ENCODE measurements around the gene ENOX1. TPM values are rescaled to one million over a fixed set of nuclear protein-coding genes. Genes with fewer than 3 reads are reported as not detected.

The ENOX1 gene
- polyA plus RNA-seq, 3 donors, result 0.04 TPM; not detected in 2

- H3K9me3 Mint-ChIP-seq, result peaks cover 0 to 14% (median 4%) of the 10 kb centered on the region in 7 donors
- H4K20me1 ChIP-seq (ENCODE audit: insufficient read depth, low read length), result no peaks in the 10 kb centered on the region
- no peaks in the 10 kb centered on the region for H3K36me3 ChIP-seq (replicated peaks in 1 of 2; ENCODE audit: control insufficient read depth in 1 of 2, insufficient read depth in 2 of 2, low read length in 2 of 2)
- no peaks in the 10 kb centered on the region for H3K79me2 ChIP-seq (ENCODE audit: insufficient read depth, low read length)
- H3K4me3 ChIP-seq (replicated peaks in 1 of 3; ENCODE audit: low read depth in 2 of 3, low read length in 3 of 3), result no peak overlapping the region
- H3K9ac ChIP-seq (ENCODE audit: insufficient read depth, low read length, poor library complexity, severe bottlenecking), result no peak overlapping the region
- peaks cover 0 to 5% of the 10 kb centered on the region in 2 donors for H3K9me3 ChIP-seq (replicated peaks in 1 of 2; ENCODE audit: control insufficient read depth in 1 of 2, insufficient read depth in 1 of 2, low read length in 2 of 2)
- no peaks in the 10 kb centered on the region for H3K4me1 Mint-ChIP-seq
- no peak for DNase-seq
- H3K27me3 ChIP-seq (ENCODE audit: control insufficient read depth in 2 of 2, insufficient read depth in 2 of 2, low read length in 2 of 2), result peaks cover 0 to 2% of the 10 kb centered on the region in 2 donors
- H3K36me3 Mint-ChIP-seq, result no peaks in the 10 kb centered on the region
- H3K4me3 Mint-ChIP-seq, result no peak overlapping the region
- H3K27ac Mint-ChIP-seq, result no peak overlapping the region
- TF ChIP-seq CTCF (IDR thresholded peaks at IDR 0.05), result no peak
- H3K4me2 ChIP-seq (replicated peaks; ENCODE audit: extremely low read depth, low read length, poor library complexity, severe bottlenecking), result no peak overlapping the region
- H2AFZ ChIP-seq (ENCODE audit: insufficient read depth, low read depth, low read length, poor library complexity, severe bottlenecking), result no peak overlapping the region
- peaks cover 0 to 3% (median 2%) of the 10 kb centered on the region in 3 donors for H3K27me3 Mint-ChIP-seq (ENCODE audit: low read depth in 3 of 3)
- 100% methylated on average over 1 of the region's 1 CpG for WGBS (ENCODE audit: insufficient coverage)
- H3K4me1 ChIP-seq (ENCODE audit: control insufficient read depth in 1 of 2, insufficient read depth in 2 of 2, low read length in 2 of 2), result no peaks in the 10 kb centered on the region
- intact Hi-C loops (cut with micrococcal nuclease), result no loop called here
- no peak overlapping the region for H3K27ac ChIP-seq (ENCODE audit: low read depth in 1 of 2, low read length in 2 of 2)
These were observed 586.5 kb downstream of the ENOX1 start for GRCh38 chr13:43200307-43200706.

GRCh38 chr13:43196750-43197370 is 589.9 kb downstream of the ENOX1 start:
- peaks cover 0 to 2% of the 10 kb centered on the region in 2 donors for H3K9me3 ChIP-seq (replicated peaks in 1 of 2; ENCODE audit: control insufficient read depth in 1 of 2, insufficient read depth in 1 of 2, low read length in 2 of 2)
- no peaks in the 10 kb centered on the region for H3K36me3 ChIP-seq (replicated peaks in 1 of 2; ENCODE audit: control insufficient read depth in 1 of 2, insufficient read depth in 2 of 2, low read length in 2 of 2)
- no peak overlapping the region for H3K4me3 ChIP-seq (replicated peaks in 1 of 3; ENCODE audit: low read depth in 2 of 3, low read length in 3 of 3)
- Mint-ChIP-seq H3K36me3 (no peaks in the 10 kb centered on the region), H3K4me3 (no peak overlapping the region), H3K27me3 (ENCODE audit: low read depth in 3 of 3) (peaks cover 2 to 3% (median 2%) of the 10 kb centered on the region in 3 donors), H3K9me3 (peaks cover 0 to 4% (median 0%) of the 10 kb centered on the region in 7 donors), H3K27ac (no peak overlapping the region), H3K4me1 (no peaks in the 10 kb centered on the region)
- H3K27me3 ChIP-seq (ENCODE audit: control insufficient read depth in 2 of 2, insufficient read depth in 2 of 2, low read length in 2 of 2), result peaks cover 0 to 2% of the 10 kb centered on the region in 2 donors
- no peak overlapping the region for H3K27ac ChIP-seq (ENCODE audit: low read depth in 1 of 2, low read length in 2 of 2)
- TF ChIP-seq CTCF (IDR thresholded peaks at IDR 0.05), result no peak
- H2AFZ ChIP-seq (ENCODE audit: insufficient read depth, low read depth, low read length, poor library complexity, severe bottlenecking), result no peak overlapping the region
- WGBS (ENCODE audit: insufficient coverage), result no CpG with 5 or more reads among the region's 3 CpGs
- no peak overlapping the region for H3K4me2 ChIP-seq (replicated peaks; ENCODE audit: extremely low read depth, low read length, poor library complexity, severe bottlenecking)
- no peaks in the 10 kb centered on the region for H3K79me2 ChIP-seq (ENCODE audit: insufficient read depth, low read length)
- no peaks in the 10 kb centered on the region for H3K4me1 ChIP-seq (ENCODE audit: control insufficient read depth in 1 of 2, insufficient read depth in 2 of 2, low read length in 2 of 2)
- no peaks in the 10 kb centered on the region for H4K20me1 ChIP-seq (ENCODE audit: insufficient read depth, low read length)
- H3K9ac ChIP-seq (ENCODE audit: insufficient read depth, low read length, poor library complexity, severe bottlenecking), result no peak overlapping the region
- DNase-seq, result no peak
- intact Hi-C loops (cut with micrococcal nuclease), result no loop called here
